HepG2 (cell line): ENCODE measurements around the gene RUSF1. TPM values are rescaled to one million over a fixed set of nuclear protein-coding genes. Genes with fewer than 3 reads are reported as not detected.

Experiments used
- DNMT3B ChIP-seq: conservative IDR thresholded peaks from 2 replicates; pipeline ENCODE4 v1.6.1; 2016; ENCODE audit warnings: missing biosample characterization, control low read depth
- FOSL1 ChIP-seq: sonication (generic); formaldehyde crosslinking; IDR thresholded peaks from 2 replicates; pipeline ENCODE4 v1.9.0; 2021; ENCODE audit warnings: missing genetic modification reagents, borderline replicate concordance
- GPN1 ChIP-seq: sonication (generic); formaldehyde crosslinking; IDR thresholded peaks from 2 replicates; pipeline ENCODE4 v1.5.1; 2020; ENCODE audit warnings: missing genetic modification reagents, borderline replicate concordance
- HOXA9 ChIP-seq: sonication (generic); formaldehyde crosslinking; IDR thresholded peaks from 2 replicates; pipeline ENCODE4 v1.8.1; 2022; ENCODE audit warnings: missing genetic modification reagents, mild to moderate bottlenecking, moderate library complexity, borderline replicate concordance
- KDM5A ChIP-seq: fragments of 200-600 bp; sonication (generic); IDR thresholded peaks from 2 replicates; pipeline ENCODE4 v1.7.0; 2018; ENCODE audit warnings: antibody characterized with exemption, mild to moderate bottlenecking, low read length, borderline replicate concordance
- SMC3 ChIP-seq: IDR thresholded peaks from 2 replicates; pipeline ENCODE4 v1.6.1; 2011; ENCODE audit warnings: low read length, improper control_type of control experiment
- SPEN ChIP-seq: sonication (generic); formaldehyde crosslinking; IDR thresholded peaks from 2 replicates; pipeline ENCODE4 v1.5.1; 2020; ENCODE audit warnings: low read depth, mild to moderate bottlenecking, missing genetic modification reagents
- ZNF501 ChIP-seq: sonication (generic); formaldehyde crosslinking; IDR thresholded peaks from 2 replicates; pipeline ENCODE4 v1.5.1; 2020; ENCODE audit warnings: mild to moderate bottlenecking, moderate library complexity, missing genetic modification reagents
- ZNF570 ChIP-seq: sonication (generic); formaldehyde crosslinking; IDR thresholded peaks from 2 replicates; pipeline ENCODE4 v1.4.0; 2020; ENCODE audit warnings: mild to moderate bottlenecking, missing genetic modification reagents, borderline replicate concordance
- ZNF749 ChIP-seq: sonication (generic); formaldehyde crosslinking; IDR thresholded peaks from 2 replicates; pipeline ENCODE4 v1.8.0; 2022; ENCODE audit warnings: mild to moderate bottlenecking, missing genetic modification reagents, moderate library complexity, borderline replicate concordance
- ZNF788 ChIP-seq: sonication (generic); formaldehyde crosslinking; IDR thresholded peaks from 2 replicates; pipeline ENCODE4 v1.5.0; 2020; ENCODE audit warnings: mild to moderate bottlenecking, missing genetic modification reagents, borderline replicate concordance
- polyA plus RNA-seq, 8 experiments: library from polyadenylated mRNA; depleted of rRNA in 3 of 8; stranded (reverse) in 7 of 8; unstranded in 1 of 8; fragments of >200 nt; fragmentation: Illumina TruSeq in 4 of 8; extraction: Trizol in 4 of 8; gene quantifications; 2 replicates each; pipeline versions ENCODE4 v1.2.1 to v1.2.3, GENCODE V29; 2011 to 2016; ENCODE audit warnings: low read depth in 4 of 8, missing spikeins in 1 of 8, mixed read lengths in 1 of 8; ENCODE audit not compliant: insufficient read depth in 1 of 8
- total RNA-seq, 5 experiments: library from RNA; depleted of rRNA; stranded (reverse); fragments of >200 nt; fragmentation: Illumina TruSeq; extraction: Trizol; gene quantifications; 2 replicates each; pipeline ENCODE4 v1.2.3, GENCODE V29; 2016; ENCODE audit warnings: low read depth in 1 of 5
- TF ChIP-seq, protein P1 (sequence below): sonication (generic); formaldehyde crosslinking; IDR thresholded peaks from 2 replicates; pipeline ENCODE4 v1.5.1; 2020; ENCODE audit warnings: mild to moderate bottlenecking, missing genetic modification reagents, moderate library complexity
- TF ChIP-seq, protein P2 (sequence below): sonication (generic); formaldehyde crosslinking; IDR thresholded peaks from 2 replicates; pipeline ENCODE4 v1.9.0; 2021; ENCODE audit warnings: mild to moderate bottlenecking, missing genetic modification reagents
- TF ChIP-seq, protein P3 (sequence below): sonication (generic); formaldehyde crosslinking; conservative IDR thresholded peaks from 2 replicates; pipeline ENCODE4 v1.4.0; 2020; ENCODE audit warnings: missing genetic modification reagents

Gene RUSF1
- total and polyA plus RNA-seq, 2 of the 13 experiments (the other 11 are each of a cell fraction or from before 2014, with no cell fraction given): 40.8 to 50.2 TPM

DNA sequence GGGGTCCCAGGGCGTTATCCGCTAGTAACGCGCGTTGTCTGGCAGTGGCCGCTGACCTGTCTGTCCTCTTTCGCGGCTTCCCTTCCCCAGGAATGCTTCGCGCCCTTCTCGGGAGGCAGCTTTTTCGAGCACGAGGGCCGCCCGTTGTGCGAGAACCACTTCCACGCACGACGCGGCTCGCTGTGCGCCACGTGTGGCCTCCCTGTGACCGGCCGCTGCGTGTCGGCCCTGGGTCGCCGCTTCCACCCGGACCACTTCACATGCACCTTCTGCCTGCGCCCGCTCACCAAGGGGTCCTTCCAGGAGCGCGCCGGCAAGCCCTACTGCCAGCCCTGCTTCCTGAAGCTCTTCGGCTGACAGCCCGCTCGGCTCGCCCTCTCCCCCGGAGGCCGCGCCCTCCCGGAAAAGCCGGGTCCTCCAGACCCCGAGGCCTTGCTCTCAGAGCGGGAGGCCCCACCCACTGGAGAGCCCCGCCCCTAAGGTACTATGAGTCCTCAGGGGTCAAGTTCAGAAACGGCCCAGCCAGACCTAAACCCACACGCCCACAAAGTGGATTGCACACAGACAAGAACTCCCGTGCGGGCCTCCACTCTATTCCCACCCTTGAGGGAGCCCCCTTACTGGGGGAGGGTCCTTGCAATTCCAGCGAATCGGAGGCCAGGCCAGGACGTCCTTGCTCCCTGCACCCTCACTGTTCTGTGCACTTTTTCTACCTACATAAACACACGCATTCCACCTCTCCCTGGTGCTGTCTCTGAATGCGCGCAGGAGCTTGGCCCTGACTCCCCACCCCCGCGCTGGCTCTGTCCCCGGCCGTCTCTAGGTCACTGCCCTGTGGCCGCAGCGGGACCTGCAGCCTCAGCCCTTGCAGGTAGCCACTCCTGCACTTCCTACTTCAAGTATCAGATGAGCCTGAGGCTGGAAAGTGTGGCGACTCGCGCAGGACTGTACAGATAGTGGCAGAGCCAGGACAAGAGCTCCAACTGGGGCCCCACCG, 30.7 kb downstream of the RUSF1 start (continued):
- TF ChIP-seq, protein P1, sequence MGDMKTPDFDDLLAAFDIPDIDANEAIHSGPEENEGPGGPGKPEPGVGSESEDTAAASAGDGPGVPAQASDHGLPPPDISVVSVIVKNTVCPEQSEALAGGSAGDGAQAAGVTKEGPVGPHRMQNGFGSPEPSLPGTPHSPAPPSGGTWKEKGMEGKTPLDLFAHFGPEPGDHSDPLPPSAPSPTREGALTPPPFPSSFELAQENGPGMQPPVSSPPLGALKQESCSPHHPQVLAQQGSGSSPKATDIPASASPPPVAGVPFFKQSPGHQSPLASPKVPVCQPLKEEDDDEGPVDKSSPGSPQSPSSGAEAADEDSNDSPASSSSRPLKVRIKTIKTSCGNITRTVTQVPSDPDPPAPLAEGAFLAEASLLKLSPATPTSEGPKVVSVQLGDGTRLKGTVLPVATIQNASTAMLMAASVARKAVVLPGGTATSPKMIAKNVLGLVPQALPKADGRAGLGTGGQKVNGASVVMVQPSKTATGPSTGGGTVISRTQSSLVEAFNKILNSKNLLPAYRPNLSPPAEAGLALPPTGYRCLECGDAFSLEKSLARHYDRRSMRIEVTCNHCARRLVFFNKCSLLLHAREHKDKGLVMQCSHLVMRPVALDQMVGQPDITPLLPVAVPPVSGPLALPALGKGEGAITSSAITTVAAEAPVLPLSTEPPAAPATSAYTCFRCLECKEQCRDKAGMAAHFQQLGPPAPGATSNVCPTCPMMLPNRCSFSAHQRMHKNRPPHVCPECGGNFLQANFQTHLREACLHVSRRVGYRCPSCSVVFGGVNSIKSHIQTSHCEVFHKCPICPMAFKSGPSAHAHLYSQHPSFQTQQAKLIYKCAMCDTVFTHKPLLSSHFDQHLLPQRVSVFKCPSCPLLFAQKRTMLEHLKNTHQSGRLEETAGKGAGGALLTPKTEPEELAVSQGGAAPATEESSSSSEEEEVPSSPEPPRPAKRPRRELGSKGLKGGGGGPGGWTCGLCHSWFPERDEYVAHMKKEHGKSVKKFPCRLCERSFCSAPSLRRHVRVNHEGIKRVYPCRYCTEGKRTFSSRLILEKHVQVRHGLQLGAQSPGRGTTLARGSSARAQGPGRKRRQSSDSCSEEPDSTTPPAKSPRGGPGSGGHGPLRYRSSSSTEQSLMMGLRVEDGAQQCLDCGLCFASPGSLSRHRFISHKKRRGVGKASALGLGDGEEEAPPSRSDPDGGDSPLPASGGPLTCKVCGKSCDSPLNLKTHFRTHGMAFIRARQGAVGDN: peak; percentile 94
- TF ChIP-seq ZNF501 (CRISPR knock-in tag): peak; percentile 52; the same call in 1 of the 2 replicates
- peak; percentile 90 for TF ChIP-seq SPEN (CRISPR knock-in tag)
- TF ChIP-seq, protein P2, sequence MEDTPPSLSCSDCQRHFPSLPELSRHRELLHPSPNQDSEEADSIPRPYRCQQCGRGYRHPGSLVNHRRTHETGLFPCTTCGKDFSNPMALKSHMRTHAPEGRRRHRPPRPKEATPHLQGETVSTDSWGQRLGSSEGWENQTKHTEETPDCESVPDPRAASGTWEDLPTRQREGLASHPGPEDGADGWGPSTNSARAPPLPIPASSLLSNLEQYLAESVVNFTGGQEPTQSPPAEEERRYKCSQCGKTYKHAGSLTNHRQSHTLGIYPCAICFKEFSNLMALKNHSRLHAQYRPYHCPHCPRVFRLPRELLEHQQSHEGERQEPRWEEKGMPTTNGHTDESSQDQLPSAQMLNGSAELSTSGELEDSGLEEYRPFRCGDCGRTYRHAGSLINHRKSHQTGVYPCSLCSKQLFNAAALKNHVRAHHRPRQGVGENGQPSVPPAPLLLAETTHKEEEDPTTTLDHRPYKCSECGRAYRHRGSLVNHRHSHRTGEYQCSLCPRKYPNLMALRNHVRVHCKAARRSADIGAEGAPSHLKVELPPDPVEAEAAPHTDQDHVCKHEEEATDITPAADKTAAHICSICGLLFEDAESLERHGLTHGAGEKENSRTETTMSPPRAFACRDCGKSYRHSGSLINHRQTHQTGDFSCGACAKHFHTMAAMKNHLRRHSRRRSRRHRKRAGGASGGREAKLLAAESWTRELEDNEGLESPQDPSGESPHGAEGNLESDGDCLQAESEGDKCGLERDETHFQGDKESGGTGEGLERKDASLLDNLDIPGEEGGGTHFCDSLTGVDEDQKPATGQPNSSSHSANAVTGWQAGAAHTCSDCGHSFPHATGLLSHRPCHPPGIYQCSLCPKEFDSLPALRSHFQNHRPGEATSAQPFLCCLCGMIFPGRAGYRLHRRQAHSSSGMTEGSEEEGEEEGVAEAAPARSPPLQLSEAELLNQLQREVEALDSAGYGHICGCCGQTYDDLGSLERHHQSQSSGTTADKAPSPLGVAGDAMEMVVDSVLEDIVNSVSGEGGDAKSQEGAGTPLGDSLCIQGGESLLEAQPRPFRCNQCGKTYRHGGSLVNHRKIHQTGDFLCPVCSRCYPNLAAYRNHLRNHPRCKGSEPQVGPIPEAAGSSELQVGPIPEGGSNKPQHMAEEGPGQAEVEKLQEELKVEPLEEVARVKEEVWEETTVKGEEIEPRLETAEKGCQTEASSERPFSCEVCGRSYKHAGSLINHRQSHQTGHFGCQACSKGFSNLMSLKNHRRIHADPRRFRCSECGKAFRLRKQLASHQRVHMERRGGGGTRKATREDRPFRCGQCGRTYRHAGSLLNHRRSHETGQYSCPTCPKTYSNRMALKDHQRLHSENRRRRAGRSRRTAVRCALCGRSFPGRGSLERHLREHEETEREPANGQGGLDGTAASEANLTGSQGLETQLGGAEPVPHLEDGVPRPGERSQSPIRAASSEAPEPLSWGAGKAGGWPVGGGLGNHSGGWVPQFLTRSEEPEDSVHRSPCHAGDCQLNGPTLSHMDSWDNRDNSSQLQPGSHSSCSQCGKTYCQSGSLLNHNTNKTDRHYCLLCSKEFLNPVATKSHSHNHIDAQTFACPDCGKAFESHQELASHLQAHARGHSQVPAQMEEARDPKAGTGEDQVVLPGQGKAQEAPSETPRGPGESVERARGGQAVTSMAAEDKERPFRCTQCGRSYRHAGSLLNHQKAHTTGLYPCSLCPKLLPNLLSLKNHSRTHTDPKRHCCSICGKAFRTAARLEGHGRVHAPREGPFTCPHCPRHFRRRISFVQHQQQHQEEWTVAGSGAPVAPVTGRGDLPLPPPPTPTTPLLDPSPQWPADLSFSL (CRISPR knock-in tag): no peak
- TF ChIP-seq HOXA9: no peak
- no peak for TF ChIP-seq ZNF570 (CRISPR knock-in tag)
- no peak for TF ChIP-seq DNMT3B (CRISPR knock-in tag)
- no peak; the same call in 1 of the 2 replicates for TF ChIP-seq GPN1 (CRISPR knock-in tag)
- TF ChIP-seq, protein P3, sequence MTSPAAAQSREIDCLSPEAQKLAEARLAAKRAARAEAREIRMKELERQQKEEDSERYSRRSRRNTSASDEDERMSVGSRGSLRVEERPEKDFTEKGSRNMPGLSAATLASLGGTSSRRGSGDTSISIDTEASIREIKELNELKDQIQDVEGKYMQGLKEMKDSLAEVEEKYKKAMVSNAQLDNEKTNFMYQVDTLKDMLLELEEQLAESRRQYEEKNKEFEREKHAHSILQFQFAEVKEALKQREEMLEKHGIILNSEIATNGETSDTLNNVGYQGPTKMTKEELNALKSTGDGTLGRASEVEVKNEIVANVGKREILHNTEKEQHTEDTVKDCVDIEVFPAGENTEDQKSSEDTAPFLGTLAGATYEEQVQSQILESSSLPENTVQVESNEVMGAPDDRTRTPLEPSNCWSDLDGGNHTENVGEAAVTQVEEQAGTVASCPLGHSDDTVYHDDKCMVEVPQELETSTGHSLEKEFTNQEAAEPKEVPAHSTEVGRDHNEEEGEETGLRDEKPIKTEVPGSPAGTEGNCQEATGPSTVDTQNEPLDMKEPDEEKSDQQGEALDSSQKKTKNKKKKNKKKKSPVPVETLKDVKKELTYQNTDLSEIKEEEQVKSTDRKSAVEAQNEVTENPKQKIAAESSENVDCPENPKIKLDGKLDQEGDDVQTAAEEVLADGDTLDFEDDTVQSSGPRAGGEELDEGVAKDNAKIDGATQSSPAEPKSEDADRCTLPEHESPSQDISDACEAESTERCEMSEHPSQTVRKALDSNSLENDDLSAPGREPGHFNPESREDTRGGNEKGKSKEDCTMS: no peak
- 0 out of 2 replicates have a peak, but pooled peaks have one; percentile 25 for TF ChIP-seq ZNF749 (CRISPR knock-in tag)
- TF ChIP-seq KDM5A: no peak; the same call in 1 of the 2 replicates
- peak; percentile 56 for TF ChIP-seq ZNF788
- peak; percentile 37 for TF ChIP-seq SMC3
- 0 out of 2 replicates have a peak, but pooled peaks have one; percentile 8 for TF ChIP-seq FOSL1
